Measurements from ENCODE around the gene PEG3. TPM values are rescaled to one million over a fixed set of nuclear protein-coding genes. Genes with fewer than 3 reads are reported as not detected.

PEG3 gene
- total RNA-seq, 1 donor from 2014 or later = not detected

GRCh38 chr19:56806639-56807038 lies 33.9 kb downstream of the PEG3 start:
- Histone ChIP-seq H3K36me3 (no peaks in the 10 kb centered on the region), H3F3A (ENCODE audit: low read depth) (no peaks in the 10 kb centered on the region), H3K4me2 (no peak overlapping the region), H3K27me3 (no peaks in the 10 kb centered on the region), H3K4me3 (no peak overlapping the region), H2AFZ (replicated peaks) (no peak overlapping the region), H3K27ac (no peak overlapping the region), H4K20me1 (ENCODE audit: low read depth) (no peaks in the 10 kb centered on the region), H3K4me1 (no peaks in the 10 kb centered on the region), H3K9ac (no peak overlapping the region), H3K79me2 (ENCODE audit: low read depth) (no peaks in the 10 kb centered on the region), H3K9me3 (ENCODE audit: low read depth) (peaks cover 38% of the 10 kb centered on the region)
- Mint-ChIP-seq H3K27ac (no peak overlapping the region), H3K27me3 (ENCODE audit: insufficient read depth, low read depth) (no peaks in the 10 kb centered on the region), H3K9me3 (peaks cover 45% of the 10 kb centered on the region), H3K4me3 (no peak overlapping the region), H3K36me3 (no peaks in the 10 kb centered on the region), H3K4me1 (no peaks in the 10 kb centered on the region)
- TF ChIP-seq EZH2phosphoT487 (IDR thresholded peaks at IDR 0.05) (no peak), EZH2 (IDR thresholded peaks at IDR 0.05) (no peak)
- TF ChIP-seq, protein P1, sequence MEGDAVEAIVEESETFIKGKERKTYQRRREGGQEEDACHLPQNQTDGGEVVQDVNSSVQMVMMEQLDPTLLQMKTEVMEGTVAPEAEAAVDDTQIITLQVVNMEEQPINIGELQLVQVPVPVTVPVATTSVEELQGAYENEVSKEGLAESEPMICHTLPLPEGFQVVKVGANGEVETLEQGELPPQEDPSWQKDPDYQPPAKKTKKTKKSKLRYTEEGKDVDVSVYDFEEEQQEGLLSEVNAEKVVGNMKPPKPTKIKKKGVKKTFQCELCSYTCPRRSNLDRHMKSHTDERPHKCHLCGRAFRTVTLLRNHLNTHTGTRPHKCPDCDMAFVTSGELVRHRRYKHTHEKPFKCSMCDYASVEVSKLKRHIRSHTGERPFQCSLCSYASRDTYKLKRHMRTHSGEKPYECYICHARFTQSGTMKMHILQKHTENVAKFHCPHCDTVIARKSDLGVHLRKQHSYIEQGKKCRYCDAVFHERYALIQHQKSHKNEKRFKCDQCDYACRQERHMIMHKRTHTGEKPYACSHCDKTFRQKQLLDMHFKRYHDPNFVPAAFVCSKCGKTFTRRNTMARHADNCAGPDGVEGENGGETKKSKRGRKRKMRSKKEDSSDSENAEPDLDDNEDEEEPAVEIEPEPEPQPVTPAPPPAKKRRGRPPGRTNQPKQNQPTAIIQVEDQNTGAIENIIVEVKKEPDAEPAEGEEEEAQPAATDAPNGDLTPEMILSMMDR (IDR thresholded peaks at IDR 0.05) = no peak
- DNase-seq (ENCODE audit: low spot score) = no peak

Small RNA genes within 50 kb of the gene (small RNA-seq; reads per million reads assigned to genes)
- not detected for gene AC006115.2

Other genes starting within 250 kb of the PEG3 start
- 9.3 and 16.2 TPM in 2 replicates for gene ZNF71, start 245.4 kb downstream of the PEG3 start, total RNA-seq (ENCODE audit: low replicate concordance)
- gene SMIM17, start 197.6 kb downstream of the PEG3 start, total RNA-seq (ENCODE audit: low replicate concordance) = 2.1 and 2.4 TPM in 2 replicates
- not detected in 2 replicates for gene ZNF835, start 169.0 kb downstream of the PEG3 start, total RNA-seq (ENCODE audit: low replicate concordance)
- not detected in 2 replicates for gene ZIM2, start within 50 bp of the PEG3 start, total RNA-seq (ENCODE audit: low replicate concordance)

Measured in neural progenitor cell (in vitro differentiated cells).